Sigmoid colon (tissue), 7 donors: Measurements from ENCODE around the gene DLGAP4. TPM values are rescaled to one million over a fixed set of nuclear protein-coding genes. Genes with fewer than 3 reads are reported as not detected.

Experiments
- DNase-seq: peaks from one replicate; pipeline ENCODE4 v3.0.0-alpha.2; 2019
- H3K27ac ChIP-seq, 4 donors: fragments of 200-600 bp; sonication (generic); one replicate each; pipeline ENCODE4 v1.5.1; 2016 to 2019; ENCODE audit warnings: mild to moderate bottlenecking in 1 of 4
- H3K27me3 ChIP-seq, 3 donors: fragments of 200-600 bp; sonication (generic); one replicate each; pipeline ENCODE4 v1.5.1; 2019; ENCODE audit warnings: mild to moderate bottlenecking in 1 of 3
- H3K36me3 ChIP-seq, 4 donors: fragments of 200-600 bp; sonication (generic); one replicate each; pipeline ENCODE4 v1.5.1; 2016 to 2019
- H3K4me1 ChIP-seq, 4 donors: fragments of 200-600 bp; sonication (generic); one replicate each; pipeline ENCODE4 v1.5.1; 2017 to 2019
- H3K4me3 ChIP-seq, 4 donors: fragments of 200-600 bp; sonication (generic); one replicate each; pipeline ENCODE4 v1.5.1; 2017 to 2019; ENCODE audit warnings: mild to moderate bottlenecking in 2 of 4, moderate library complexity in 1 of 4
- H3K9me3 ChIP-seq, 4 donors: fragments of 200-600 bp in 3 of 4; sonication (generic) in 3 of 4; one replicate each; pipeline versions ENCODE4 v1.5.1 to v1.6.1; 2013 to 2019
- EP300 ChIP-seq, 4 donors: sonication (generic); formaldehyde crosslinking; IDR thresholded peaks; one replicate each; pipeline ENCODE4 v1.6.1; 2017; ENCODE audit warnings: antibody characterized with exemption in 4 of 4
- POLR2A ChIP-seq, 2 donors: fragments of 450-650 bp; IDR thresholded peaks; one replicate each; pipeline ENCODE4 v1.6.1; 2016; ENCODE audit warnings: antibody characterized with exemption in 2 of 2, mild to moderate bottlenecking in 2 of 2, moderate library complexity in 2 of 2
- POLR2AphosphoS5 ChIP-seq, 4 donors: sonication (generic); formaldehyde crosslinking; IDR thresholded peaks; one replicate each; pipeline ENCODE4 v1.6.1; 2017; ENCODE audit warnings: antibody characterized with exemption in 4 of 4
- WGBS, 2 donors: extraction: QIAGEN DNeasy Blood & Tissue Kit; methylation state at CpG; one replicate each; pipeline ENCODE4 v1.1.7; 2013; 5-methylcytosine and 5-hydroxymethylcytosine counted together
- intact Hi-C: fragments of 100-400 bp; cut with DNase I; formaldehyde crosslinking; loops from one replicate; pipeline ENCODE4 v1.15.1; 2023
- polyA plus RNA-seq, 3 donors: library from polyadenylated mRNA; stranded (reverse); fragments of 200-250 nt; gene quantifications; one replicate each; pipeline ENCODE4 v1.2.3, GENCODE V29; 2013
- total RNA-seq, 4 donors: library from RNA; depleted of rRNA; stranded (reverse); fragments of >200 nt; gene quantifications; one replicate each; pipeline ENCODE4 v1.1.0, GENCODE V29; 2016
- TF ChIP-seq, protein P1 (sequence below), 4 experiments: fragments of 450-650 bp in 3 of 4; fragments of 200-600 bp in 1 of 4; IDR thresholded peaks; one replicate each; pipeline ENCODE4 v1.5.1; 2016 to 2019; ENCODE audit warnings: antibody characterized with exemption in 4 of 4, mild to moderate bottlenecking in 3 of 4, moderate library complexity in 2 of 4
- donor health status: healthy with polysubstance abuse.
- donor health status: Bipolar disorder and iron deficiency.
- donor health status: healthy.

The DLGAP4 gene
- total and polyA plus RNA-seq, 7 donors = 21.0 to 60.7 (median 36.9) TPM

DNA sequence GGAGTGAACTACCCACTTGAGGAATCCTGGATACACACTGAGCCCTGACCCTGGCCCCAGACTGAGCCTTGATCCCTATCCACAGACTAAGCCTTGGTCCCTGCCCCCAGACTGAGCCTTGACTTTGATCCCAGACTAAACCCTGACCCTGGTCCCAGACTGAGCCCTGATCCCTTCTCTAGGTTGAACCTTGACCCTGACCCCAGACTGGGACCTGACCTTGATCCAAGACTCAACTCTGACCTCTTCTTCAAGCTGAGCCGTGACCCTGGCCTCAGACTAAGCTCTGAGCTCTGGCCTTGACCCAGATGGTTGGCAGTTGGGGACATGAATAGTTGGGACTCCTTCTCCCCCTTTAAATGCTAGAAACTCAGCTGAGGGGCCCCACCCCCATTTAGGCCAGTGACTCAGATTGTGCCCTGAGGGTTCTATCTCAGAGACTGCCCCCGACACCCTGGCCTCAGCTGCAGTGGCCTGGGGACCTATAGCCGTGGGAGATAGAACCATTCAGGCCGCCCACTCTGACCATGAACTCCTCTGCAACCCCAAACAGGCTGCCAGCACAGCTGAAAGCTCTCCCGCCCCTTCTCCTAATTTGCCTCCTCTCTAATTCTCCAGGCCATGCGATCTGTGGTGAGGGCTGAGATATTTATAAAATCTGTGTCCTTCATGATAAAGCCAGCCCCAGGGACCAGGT is 84.7 kb downstream of the DLGAP4 start:
- intact Hi-C loops = no loop called here
- Histone ChIP-seq H3K9me3 (no peaks in the 10 kb centered on the region), H3K4me1 (no peaks in the 10 kb centered on the region), H3K36me3 (no peaks in the 10 kb centered on the region), H3K27me3 (peaks cover 0 to 14% (median 0%) of the 10 kb centered on the region in 3 donors), H3K27ac (no peak overlapping the region), H3K4me3 (no peak overlapping the region)
- no peak for DNase-seq
- 60 to 61% methylated on average over 6 of the region's 6 CpGs for WGBS, 2 donors
- no peak for TF ChIP-seq EP300 (IDR thresholded peaks at IDR 0.05)
- no peak for TF ChIP-seq POLR2AphosphoS5 (IDR thresholded peaks at IDR 0.05)

DNA sequence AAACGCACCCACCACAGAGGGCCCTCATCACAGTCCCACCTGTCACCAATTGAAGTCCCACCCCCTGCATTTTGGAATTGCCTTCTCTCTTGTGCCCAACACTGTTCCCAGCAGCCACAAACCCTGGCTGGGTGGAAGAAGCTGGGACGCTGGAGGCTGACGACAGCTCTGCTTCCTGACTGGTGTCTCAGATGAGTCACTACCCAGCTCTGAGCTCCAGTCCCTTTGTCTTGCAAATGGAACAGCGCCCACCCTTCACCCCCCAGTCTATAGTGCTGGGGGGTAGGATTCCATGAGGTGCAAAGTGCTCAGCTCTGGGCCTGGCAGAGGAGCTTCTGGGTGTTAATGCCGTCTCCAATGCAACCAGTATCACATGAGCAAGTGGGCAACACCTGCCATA is 85.3 kb downstream of the DLGAP4 start:
- no peak for DNase-seq
- Histone ChIP-seq H3K4me1 (no peaks in the 10 kb centered on the region), H3K27ac (no peak overlapping the region), H3K36me3 (no peaks in the 10 kb centered on the region), H3K4me3 (no peak overlapping the region), H3K27me3 (peaks cover 0 to 14% (median 0%) of the 10 kb centered on the region in 3 donors), H3K9me3 (no peaks in the 10 kb centered on the region)
- TF ChIP-seq POLR2AphosphoS5 (IDR thresholded peaks at IDR 0.05) (no peak), EP300 (IDR thresholded peaks at IDR 0.05) (no peak), POLR2A (IDR thresholded peaks at IDR 0.05) (no peak)
- TF ChIP-seq, protein P1, sequence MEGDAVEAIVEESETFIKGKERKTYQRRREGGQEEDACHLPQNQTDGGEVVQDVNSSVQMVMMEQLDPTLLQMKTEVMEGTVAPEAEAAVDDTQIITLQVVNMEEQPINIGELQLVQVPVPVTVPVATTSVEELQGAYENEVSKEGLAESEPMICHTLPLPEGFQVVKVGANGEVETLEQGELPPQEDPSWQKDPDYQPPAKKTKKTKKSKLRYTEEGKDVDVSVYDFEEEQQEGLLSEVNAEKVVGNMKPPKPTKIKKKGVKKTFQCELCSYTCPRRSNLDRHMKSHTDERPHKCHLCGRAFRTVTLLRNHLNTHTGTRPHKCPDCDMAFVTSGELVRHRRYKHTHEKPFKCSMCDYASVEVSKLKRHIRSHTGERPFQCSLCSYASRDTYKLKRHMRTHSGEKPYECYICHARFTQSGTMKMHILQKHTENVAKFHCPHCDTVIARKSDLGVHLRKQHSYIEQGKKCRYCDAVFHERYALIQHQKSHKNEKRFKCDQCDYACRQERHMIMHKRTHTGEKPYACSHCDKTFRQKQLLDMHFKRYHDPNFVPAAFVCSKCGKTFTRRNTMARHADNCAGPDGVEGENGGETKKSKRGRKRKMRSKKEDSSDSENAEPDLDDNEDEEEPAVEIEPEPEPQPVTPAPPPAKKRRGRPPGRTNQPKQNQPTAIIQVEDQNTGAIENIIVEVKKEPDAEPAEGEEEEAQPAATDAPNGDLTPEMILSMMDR (IDR thresholded peaks at IDR 0.05) = no peak
- WGBS, 2 donors = 30 to 43% methylated on average over 5 of the region's 5 CpGs
- intact Hi-C loops = no loop called here

DNA sequence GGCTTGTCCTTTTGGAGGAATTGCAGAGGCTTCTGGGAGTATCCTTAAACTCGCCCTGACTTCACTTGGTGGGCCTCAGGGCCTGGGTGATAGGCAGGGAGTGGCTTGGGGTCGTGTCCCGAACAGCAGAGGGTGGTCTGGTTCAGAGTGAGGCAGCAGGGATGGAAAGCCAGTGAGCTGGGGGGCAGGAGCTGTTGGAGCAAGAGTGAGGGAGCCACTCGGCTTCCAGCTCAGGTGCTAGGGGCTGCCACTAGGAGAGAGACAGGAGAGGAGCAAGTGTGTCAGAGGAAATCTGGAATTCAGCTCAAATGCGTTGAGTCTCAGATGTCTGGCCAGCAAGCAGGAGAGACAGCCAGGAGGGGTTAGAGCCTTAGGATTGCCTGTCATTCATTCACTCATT is 85.8 kb downstream of the DLGAP4 start:
- TF ChIP-seq POLR2A (IDR thresholded peaks at IDR 0.05) (no peak), EP300 (IDR thresholded peaks at IDR 0.05) (no peak), POLR2AphosphoS5 (IDR thresholded peaks at IDR 0.05) (no peak)
- TF ChIP-seq, protein P1 (IDR thresholded peaks at IDR 0.05) = no peak
- no peak overlapping the region for H3K4me3 ChIP-seq
- DNase-seq = no peak
- 44 to 51% methylated on average over 5 of the region's 5 CpGs for WGBS, 2 donors
- H3K9me3 ChIP-seq = no peaks in the 10 kb centered on the region
- H3K36me3 ChIP-seq = no peaks in the 10 kb centered on the region
- peaks cover 0 to 17% (median 0%) of the 10 kb centered on the region in 3 donors for H3K27me3 ChIP-seq
- no peak overlapping the region for H3K27ac ChIP-seq
- intact Hi-C loops = no loop called here
- no peaks in the 10 kb centered on the region for H3K4me1 ChIP-seq

DNA sequence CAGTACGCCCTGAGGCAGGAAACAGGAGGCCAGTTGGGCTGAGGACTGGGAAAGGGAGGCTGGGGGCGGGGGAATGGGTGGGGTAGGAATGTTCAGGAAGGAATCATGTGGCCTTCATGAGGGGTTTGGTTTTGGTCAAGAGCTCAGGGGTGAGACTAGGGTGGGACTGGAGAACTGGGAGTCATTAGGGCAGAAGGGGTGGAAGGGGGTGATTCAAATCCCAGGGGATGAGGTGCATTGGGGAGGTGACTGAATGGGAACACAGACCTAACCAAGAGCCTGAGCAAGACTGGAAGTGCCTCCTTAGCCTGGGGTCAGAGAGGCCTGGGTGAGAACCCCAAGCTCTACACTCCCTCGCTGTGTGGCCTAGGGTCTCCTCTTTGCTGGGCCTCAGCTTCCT is 86.8 kb downstream of the DLGAP4 start:
- H3K27ac ChIP-seq = no peak overlapping the region
- WGBS, 2 donors = 82 to 83% methylated on average over 3 of the region's 3 CpGs
- no peak for TF ChIP-seq EP300 (IDR thresholded peaks at IDR 0.05)
- TF ChIP-seq, protein P1 (IDR thresholded peaks at IDR 0.05) = no peak
- no peak for TF ChIP-seq POLR2AphosphoS5 (IDR thresholded peaks at IDR 0.05)
- no peak for TF ChIP-seq POLR2A (IDR thresholded peaks at IDR 0.05)
- DNase-seq = no peak
- no peaks in the 10 kb centered on the region for H3K36me3 ChIP-seq
- intact Hi-C loops = no loop called here
- H3K4me1 ChIP-seq = no peaks in the 10 kb centered on the region
- H3K4me3 ChIP-seq = no peak overlapping the region
- no peaks in the 10 kb centered on the region for H3K9me3 ChIP-seq
- peaks cover 0 to 20% (median 0%) of the 10 kb centered on the region in 3 donors for H3K27me3 ChIP-seq

DNA sequence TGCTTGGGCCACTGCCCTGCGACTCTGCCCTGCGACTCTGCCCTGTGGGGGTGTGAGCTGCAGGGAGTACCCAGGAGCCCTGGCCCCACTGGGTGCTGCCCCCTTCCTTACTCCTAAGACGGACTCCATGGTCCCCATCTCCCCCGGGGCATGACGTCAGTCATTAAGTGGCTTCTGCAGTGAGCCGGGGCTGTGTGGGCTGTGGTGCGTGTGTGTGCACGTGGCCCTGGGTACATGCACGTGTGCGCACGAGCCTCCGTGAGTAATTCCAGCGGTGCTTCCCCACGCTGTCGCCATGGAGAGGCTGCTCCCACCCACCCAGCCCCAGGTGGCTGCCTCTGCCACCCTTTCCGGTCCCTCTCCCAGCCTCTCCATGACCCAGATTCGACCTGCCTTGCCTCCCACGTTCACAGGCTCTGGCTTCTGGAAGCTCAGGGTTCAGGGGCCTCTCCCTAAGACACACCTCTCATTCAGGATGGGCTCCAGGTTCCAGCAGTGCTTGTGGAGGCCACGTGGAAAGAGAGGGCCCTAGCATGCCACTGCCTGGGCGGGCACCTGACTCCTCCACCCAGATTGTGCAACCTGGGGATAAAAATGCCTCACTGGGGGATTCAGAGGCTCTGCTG is 88.3 kb downstream of the DLGAP4 start:
- H3K9me3 ChIP-seq = no peaks in the 10 kb centered on the region
- H3K27me3 ChIP-seq = peaks cover 0 to 33% (median 0%) of the 10 kb centered on the region in 3 donors
- TF ChIP-seq POLR2A (IDR thresholded peaks at IDR 0.05) (no peak), EP300 (IDR thresholded peaks at IDR 0.05) (no peak), POLR2AphosphoS5 (IDR thresholded peaks at IDR 0.05) (no peak)
- TF ChIP-seq, protein P1 (IDR thresholded peaks at IDR 0.05) = no peak
- intact Hi-C loops = no loop called here
- no peak overlapping the region for H3K4me3 ChIP-seq
- H3K36me3 ChIP-seq = no peaks in the 10 kb centered on the region
- no peaks in the 10 kb centered on the region for H3K4me1 ChIP-seq
- no peak overlapping the region for H3K27ac ChIP-seq
- WGBS, 2 donors = 32 to 61% methylated on average over 20 of the region's 20 CpGs
- DNase-seq = no peak
